Measurements from ENCODE around the gene ABHD10.

Gene ABHD10

GRCh38 chr3:111967068-111967467 is 11.8 kb upstream of the ABHD10 start:
- DNase-seq = no peak

GRCh38 chr3:111967651-111968274 is 11.1 kb upstream of the ABHD10 start:
- DNase-seq = peak; percentile 87

GRCh38 chr3:111968319-111969054 is 10.3 kb upstream of the ABHD10 start:
- DNase-seq = no peak

- no peak for DNase-seq
These were observed 8.4 kb upstream of the ABHD10 start for GRCh38 chr3:111970376-111970775.

GRCh38 chr3:111971533-111972130 is 7.2 kb upstream of the ABHD10 start:
- no peak for DNase-seq

- no peak for DNase-seq
These were observed 5.9 kb upstream of the ABHD10 start for GRCh38 chr3:111972891-111973290.

- DNase-seq = no peak
These were observed 3.7 kb upstream of the ABHD10 start for GRCh38 chr3:111975131-111975530.

- DNase-seq = no peak
These were observed 2.6 kb upstream of the ABHD10 start for GRCh38 chr3:111976254-111976653.

- peak; percentile 29 for DNase-seq
These were observed 710 bp downstream of the ABHD10 start for GRCh38 chr3:111979434-111980038.

- no peak for DNase-seq
These were observed 2.1 kb downstream of the ABHD10 start for GRCh38 chr3:111980716-111981456.

GRCh38 chr3:111981457-111981763 is 2.6 kb downstream of the ABHD10 start:
- no peak for DNase-seq

- no peak for DNase-seq
These were observed 5.9 kb downstream of the ABHD10 start for GRCh38 chr3:111984636-111985298.

- no peak for DNase-seq
These were observed 8.0 kb downstream of the ABHD10 start for GRCh38 chr3:111986800-111987199.

- DNase-seq = peak; percentile 61
These were observed 10.3 kb downstream of the ABHD10 start for GRCh38 chr3:111989061-111989678.

- no peak for DNase-seq
These were observed 14.2 kb downstream of the ABHD10 start for GRCh38 chr3:111993038-111993437.

GRCh38 chr3:111998636-111999483 is 20.0 kb downstream of the ABHD10 start, which contains the start of gene TAGLN3:
TSS of gene TAGLN3 (plus strand) at chr3:111998922. CDS start at chr3:111999423, 501 bp downstream.
- DNase-seq = no peak

GRCh38 chr3:111999484-112000324 is 20.9 kb downstream of the ABHD10 start:
- DNase-seq = no peak

GRCh38 chr3:112000367-112000771 is 21.5 kb downstream of the ABHD10 start:
- DNase-seq = no peak

- no peak for DNase-seq
These were observed 22.1 kb downstream of the ABHD10 start for GRCh38 chr3:112000966-112001365.

- peak; percentile 53 for DNase-seq
These were observed 22.7 kb downstream of the ABHD10 start for GRCh38 chr3:112001526-112001925.

Measured in activated CD4-positive, alpha-beta T cell treated with anti-CD3 and anti-CD28 coated beads, Interleukin-10, Interleukin-2, amounts not matched to agents 100 ng/mL and 50 ng/mL, durations not matched to agents 16 hours and 8 hours (primary cell).